Activated CD4-positive, alpha-beta T cell treated with anti-CD3 and anti-CD28 coated beads, Interleukin-2, amount 50 U/mL, for 24 hours (primary cell): ENCODE results near the gene TEPSIN.
"Not testable (repeated sequence)": the region's sequence is repeated elsewhere in the genome, so short reads cannot be mapped to it uniquely, and the experiment has no call there.

ENCODE experiments used
- DNase-seq, 2 donors: peaks; one replicate each; pipeline ENCODE4 v3.0.0-alpha.2; 2020; ENCODE audit warnings: low read depth in 1 of 2, low spot score in 1 of 2

The TEPSIN gene

DNA sequence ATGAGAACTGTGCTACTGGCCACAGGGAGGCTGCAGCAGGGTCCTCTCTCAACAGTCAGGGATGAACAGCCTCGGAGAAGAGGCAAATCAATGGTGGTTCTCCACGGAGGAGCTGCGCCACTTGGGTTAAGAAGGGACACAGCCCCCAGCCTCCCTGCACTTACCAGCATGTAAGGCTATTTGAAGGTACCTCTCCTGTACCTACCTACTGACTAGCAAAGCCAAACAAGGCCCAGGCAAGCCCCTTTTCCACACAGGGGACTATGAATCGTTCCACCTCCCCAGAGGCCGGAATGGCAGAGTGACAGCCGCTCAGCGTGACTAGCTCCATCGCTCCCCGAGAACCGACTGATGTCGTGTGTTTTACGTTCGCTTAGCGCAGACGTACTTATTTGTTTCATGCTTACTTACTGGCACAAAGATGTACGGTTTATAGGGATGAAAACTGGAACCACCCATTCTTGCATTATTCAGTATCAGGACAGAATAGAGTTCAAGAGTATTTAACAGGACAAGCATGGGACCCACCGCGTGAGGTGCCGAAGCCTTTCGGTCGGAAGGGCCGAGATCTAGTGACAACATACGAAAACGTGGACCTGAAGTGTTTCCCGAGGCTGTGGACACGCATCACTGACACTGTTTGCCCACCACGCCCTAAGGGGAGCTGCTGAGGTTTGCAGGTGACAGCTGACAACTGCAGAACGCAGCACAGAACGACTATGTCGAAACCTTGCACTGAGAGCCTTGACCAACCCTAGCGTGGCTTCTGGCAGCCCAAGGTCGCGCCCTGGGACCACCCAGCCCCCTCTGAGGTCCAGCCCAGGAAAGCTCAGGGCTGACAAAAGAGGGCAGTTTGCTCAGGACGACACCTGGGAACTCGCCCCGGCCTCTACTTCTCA lies 1.0 kb downstream of the TEPSIN start:
- DNase-seq = no peak

DNA sequence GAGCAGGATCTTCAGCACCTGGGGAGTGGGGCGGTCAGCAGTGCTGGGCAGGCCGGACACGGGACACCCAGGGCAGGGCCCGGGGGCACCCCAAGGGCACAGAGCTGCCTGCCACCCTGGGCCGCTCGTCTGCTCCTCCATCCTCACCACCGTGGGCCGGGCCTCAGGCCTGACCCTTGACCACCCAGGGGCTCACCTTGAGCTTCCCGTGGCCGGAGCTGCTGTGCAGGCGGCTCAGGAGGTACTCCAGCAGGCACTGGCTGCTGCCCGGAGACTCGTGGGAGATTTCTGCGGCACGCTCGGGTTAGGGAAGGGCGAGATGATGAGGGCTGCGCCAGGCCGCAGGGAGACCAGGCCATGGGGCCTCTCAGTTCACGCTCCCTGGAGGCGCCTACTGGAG lies 2.1 kb downstream of the TEPSIN start:
- no peak for DNase-seq

DNA sequence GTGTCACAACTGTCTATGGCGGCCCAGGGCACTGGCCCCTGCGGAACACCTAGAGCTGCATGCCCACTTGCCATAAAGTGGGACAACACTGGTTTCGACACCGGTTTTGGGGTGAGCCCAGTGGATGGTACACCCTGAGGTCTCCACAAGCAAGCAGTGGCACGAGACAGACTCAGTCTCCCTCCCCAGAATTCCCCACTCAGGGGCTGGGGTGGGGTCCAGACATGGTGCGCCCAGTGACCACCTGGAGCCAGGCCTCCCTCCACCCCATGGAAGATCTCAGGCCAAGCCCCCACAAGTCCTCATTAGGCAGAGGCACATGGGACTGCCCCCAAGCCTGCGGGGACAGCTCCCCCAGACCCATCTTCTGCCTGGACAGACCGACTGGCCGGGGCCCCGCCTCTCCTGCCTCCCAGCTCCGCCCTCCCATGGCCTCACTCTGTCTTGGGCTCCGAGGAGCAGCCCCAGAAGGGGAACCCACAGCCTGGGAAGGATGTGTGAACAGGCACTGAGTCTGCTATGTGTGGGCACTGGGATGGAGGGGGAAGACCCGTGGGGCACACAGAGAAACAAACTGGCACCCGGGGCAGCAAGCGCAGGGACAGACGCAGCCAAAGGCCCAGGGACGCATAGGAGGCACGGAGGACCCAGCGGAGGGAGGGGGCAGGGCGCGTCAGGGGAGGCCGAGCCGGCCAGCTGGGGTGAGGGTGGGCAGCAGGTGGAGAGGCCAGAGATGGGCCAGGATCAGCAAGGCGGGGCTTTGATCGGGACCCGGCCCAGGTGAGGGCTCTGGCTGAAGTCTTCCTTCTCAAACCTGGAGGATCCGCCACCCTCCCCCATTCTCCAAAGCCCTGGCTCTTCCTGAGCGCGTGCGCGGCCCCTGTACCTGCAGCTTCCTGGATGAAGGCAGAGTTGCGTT lies 2.8 kb downstream of the TEPSIN start:
- no peak for DNase-seq

DNA sequence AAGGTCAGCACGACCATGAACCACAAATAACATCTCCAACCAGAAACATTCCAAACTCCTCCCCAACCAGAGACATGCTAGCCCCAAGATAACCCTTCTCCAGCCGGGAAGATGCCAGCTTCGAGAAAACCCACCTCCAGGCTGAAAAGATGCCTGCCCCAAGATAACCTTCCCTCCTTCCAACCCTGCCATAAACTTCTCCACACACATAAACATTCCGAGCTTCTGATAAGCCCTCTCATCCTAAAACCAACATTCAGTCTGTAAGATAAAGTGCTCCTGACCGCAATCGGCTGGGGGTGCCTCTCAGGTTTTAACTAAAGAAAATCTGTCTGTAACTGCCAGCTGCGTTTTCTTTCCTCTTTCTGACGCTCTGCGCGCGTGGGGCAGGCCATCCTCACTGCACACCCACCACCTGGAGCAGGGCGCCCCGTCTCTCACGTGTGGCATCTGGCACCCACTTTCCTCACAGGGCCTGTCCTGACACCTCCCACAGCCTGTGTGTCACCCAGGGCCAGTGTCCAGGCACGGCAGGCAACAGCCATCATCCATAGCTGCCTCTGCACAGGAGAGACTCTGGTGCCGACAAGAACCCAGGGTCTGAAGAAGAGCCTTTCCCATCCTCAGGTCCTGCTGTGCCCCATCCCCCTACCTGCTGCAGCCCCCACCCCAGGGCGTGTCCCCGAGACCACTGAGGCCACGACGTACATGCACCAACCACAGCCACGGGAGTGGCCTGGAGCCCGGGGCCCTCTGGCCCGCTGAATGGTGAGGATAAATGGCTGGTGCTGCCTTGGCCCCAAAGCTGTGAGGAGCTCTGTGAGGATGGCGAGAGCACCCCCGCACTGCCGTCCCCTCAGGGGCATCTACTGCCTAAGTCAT lies 3.7 kb downstream of the TEPSIN start:
- DNase-seq = no peak

DNA sequence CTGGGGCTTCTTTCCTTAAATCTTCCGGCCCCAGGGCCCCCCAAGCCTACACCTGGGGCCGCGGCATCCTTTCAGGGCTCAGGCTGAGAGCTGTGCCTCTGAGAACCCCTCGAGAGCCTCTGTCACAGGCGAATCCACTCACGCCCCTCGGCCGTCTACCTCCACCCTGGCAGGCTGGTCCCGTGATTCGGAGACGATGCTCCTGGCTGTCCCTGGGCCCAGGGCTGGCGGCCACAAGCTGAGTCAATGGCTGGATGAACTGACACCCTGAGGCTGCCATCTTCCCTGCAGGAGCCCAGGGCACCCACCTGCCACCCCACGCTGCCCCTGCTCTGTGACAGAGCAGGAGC lies 4.4 kb downstream of the TEPSIN start:
- DNase-seq = no peak

DNA sequence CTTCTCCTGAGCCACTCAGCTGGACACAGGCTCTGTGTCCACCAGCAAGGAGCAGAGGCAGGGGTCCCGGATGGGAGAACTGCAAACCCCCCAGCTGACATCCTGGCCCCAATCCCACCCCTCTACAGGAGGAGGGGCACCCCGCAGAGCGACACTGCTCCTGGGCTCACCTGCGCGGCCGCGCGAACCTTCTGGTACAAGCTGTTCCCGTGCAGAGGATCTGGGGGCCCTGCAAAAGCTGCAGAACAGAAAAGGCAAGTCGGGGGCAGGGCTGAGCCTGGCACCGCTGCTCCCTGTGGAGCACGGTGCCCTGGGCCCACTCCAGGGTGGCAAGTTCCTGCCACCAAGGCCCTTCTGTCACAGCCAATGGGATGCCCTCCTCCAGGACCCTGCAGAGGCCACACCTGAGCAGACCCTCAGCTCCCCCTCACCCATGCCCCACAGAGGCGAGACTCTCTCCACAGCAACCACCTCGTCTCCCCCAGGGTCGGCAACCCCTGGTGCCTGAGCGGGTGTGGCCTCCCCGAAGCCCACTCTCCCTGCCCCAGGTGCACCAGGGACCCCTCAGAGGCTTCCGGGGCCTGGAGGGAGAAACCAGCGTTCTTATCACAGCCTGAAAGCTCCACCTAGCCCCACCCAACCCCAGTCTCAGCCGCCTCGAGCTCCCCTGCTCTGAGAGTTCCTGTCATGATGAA lies 4.9 kb downstream of the TEPSIN start:
- DNase-seq = no peak

DNA sequence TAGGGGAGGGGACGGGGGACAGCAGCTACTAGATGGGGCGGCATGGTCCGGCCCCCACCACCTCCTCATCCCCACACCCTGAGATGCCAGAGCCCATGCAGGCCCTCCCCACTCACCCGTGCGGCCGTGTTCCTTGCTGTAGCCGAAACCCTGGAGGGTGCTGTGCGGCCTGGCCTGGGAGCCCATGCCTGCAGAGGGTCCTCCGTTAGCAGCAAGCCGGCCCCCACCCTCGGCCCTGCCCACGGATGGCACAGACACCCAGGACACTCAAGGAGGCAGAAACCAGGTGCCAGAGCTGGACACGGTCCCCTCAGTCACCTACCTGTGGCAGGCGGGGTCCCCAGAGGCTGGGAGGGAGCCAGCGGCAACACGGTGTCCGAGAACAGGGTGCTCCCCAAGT lies 5.5 kb downstream of the TEPSIN start:
- no peak for DNase-seq

DNA sequence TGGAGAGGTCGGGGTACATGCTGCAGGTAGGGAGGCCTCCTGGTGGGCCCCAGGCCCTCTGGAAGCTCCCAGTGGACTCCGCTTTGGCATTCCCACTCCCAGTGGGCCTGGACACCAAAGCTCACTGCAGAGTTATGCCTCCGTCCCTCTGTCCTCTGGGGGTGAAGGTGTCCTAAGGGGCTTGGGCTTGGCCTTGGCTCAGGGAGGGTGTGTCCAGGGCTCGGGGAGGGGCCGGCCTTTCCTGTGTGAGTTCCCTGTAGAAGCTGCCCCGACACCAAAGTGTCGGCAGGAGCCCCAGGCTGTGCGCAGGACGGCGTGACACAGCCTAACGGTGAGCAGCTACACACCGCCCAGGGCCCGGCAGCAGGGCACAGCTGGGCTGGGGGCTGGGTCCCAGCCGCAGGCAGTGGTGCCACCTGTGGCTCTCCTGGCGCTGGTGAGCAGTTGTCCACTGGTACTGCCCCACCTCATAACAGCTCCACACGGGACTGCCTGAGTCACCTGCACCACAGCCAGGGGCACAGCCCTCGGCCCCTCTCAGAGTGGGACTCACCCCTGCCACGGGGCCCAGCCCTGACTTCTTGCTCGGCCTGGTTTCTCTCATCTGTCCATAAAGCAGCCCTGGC lies 6.1 kb downstream of the TEPSIN start:
- no peak for DNase-seq

DNA sequence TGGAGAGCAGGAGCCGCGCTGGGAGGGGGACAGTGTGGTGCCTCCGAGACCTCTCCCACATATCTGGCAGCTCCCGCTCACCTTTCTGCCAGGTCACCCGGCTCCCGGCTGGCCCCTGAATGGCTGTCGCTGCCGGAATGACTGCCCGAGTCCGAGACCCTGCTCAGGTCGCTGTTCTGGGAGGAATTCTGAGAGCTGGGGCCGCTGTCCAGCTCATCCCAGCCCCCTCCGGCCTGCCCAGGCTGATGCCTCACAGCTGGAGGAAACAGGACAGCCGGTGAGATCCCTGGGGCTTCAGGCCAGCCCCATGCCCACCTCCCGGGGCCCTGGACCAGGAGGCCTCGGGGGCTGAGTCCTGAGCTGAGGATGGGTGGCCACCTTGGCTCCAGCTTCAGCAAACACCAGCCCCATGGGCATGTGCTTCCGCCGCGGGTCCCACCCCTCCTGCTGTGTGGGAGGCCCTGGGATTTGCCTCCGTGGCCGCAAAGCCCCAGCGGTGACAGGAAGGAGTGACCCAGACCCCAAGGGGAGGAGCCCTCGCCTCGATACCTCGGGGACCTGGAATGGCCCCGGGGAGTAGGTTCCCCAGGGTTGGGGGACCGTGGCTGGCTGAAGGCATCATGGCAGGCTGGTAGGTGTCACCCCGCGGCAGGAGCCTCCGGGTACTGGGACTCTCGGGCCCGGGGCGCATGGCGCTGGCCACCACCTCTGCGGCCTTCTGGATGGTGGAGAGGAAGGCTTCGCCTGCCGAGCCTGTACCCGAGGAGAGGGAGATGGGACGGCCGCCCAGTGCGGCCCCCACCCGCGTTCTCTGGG lies 6.9 kb downstream of the TEPSIN start:
- no peak for DNase-seq

DNA sequence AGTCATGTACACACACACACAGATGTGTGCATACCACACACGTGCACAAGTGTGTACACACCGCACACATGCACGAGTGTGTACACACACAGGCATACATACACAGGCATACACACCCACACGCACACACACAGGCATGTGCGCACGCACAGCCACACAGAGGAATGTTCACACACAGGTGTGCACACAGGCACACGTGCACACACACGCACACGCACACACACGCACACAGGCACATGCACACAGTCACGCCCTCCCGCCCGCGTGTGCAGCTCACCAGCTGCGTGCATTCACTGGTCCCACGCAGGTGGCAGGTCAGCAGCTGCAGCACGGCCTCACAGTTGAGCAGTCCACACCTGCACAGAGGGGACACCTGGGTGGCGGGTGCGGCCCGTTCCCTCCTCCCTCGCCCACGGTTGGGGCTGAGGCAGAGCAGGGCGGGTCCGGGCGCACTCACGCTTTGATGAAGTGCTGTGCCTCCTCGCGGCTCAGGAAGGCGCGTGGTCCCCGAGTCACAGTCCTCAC lies 7.7 kb downstream of the TEPSIN start:
- DNase-seq = no peak

DNA sequence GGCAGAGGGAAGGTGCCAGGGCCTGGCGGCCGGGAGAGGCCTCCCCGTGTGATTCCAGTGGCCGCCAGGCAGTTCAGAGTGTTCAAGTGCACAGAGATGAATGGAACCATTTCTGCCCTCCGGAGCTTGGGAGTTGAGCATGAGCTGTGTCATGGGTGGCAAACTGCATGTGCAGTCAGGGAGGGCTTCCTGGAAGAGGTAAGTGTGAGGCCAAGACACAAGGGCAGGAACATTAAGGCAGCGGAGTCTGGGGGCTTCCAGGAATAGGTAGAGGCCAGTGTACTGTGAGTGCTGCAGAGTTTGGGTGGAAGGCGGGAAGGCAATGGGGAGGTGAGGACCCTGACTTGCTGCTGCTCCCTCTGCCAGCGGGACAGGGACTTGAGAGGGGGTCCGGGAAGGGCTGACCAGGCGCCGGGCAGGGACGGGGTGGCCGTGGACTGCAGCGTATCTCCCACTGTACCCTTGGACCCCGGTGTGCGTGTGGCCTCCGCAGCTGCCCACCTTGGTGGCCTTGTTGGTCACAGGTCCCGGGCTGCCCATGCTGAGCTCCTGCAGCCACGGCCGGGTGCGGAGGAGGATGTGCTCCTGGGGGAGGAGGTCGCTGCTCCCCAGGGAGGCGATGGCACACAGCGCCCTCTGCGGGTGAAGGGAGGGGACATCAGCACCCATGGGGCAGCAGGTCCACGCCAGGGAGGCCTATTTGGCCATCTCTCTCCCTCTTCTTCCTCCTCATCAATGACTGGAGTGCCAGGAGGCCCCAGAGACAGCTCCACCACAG lies 8.6 kb downstream of the TEPSIN start:
- no peak for DNase-seq

DNA sequence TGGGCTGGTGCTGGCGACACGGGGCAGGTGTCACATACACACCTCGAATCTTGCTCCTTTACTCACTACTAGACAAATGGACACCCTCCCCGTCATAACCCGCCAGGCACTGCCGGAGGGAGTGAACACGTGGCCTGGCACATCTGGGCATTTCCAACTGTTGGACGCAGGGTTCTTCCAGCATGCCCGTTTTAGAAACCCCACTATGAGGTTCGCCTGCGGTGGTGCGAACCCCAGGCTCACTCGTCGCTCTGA lies 9.3 kb downstream of the TEPSIN start:
- DNase-seq = no peak

DNA sequence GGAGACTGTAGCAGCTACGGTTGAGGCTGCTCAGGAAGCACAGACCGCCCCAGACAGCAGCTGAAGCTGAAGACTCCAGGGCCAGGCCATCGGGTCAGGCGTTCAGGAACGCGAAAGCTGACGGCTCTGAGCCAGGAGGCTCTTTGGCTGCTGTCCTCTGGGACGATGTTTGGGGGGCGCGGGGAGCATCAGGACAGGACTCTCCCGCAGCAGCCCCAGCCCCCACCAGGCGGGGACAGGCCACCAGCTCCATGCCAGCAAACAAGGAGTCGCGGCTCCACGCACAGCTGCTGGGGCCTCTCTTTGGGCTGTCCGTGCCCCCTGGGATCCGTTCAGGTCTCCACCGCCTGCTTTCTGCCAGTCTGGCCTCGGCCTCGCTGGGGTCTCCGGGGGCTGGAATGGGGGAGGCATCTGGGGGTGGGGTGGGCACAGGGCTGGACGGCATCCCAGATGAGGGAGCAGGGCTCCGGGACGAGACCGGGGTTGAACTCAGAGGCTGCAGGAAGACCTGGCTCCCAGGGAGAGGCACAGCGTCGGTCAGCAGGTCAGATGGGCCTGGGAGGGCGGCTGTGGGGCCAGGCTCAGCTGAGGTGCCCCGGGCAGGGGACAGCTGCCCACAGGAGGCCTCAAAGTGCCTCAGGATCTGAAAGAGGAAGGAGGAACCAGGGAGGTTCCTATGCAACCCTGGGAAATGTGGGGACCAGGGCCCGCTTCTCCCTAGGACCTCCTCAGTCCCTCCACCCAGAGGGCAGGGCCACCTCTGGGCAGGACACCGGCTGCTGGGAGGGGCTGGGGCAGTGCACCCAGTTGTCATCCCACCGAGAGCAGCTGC lies 9.8 kb downstream of the TEPSIN start:
- DNase-seq = no peak

DNA sequence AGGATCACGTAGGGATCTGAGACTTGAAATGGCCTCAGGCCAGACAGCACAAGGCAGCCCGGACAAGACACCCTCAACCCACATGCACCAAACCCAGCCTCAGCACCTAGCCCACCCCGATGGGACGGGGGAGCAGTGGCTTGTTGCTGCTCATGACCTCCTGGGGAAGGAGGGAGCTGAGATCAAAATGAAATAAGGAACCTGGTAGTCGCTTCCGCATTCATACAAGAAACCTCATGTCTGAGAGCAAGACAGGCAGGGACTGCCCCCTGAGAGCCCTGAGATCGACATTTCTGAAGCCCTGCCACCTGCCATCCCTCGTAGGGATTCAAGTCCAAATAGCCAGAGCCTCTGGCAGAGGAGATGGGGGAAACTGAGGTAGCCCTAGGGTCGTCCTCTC lies 10.4 kb downstream of the TEPSIN start:
- DNase-seq = no peak

DNA sequence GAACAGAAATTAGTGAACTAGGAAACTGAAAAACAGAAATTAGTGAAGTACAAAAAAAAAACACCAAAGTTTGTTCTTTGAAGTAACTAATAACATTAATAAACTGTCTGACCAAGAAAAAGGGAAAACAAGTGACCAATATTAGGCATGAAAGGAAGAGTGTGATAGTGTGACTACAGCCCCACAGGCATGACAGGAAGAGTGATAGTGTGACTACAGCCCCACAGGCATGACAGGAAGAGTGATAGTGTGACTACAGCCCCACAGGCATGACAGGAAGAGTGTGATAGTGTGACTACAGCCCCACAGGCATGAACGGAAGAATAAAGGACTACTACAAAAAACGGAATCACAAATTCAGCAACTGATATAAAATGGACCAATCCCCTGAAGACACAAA lies 11.2 kb downstream of the TEPSIN start:
- not testable (repeated sequence) for DNase-seq

DNA sequence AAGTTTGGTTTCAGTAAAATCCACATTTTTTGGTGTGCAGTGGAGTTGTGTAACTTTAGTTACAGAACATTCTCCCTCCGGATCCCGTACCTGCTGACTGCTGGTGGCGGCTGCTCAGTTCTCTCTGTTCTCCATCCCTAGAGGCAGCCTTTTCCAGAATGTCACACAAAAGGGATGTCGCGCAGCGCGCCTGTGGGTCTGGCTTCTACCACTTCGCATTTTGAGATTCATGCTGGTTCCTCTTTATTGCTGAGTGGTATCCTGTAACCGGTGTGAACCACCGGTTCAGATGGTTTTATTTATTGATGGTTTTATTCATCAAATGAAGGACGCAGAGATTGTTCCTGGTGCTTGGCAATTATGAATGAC lies 15.1 kb downstream of the TEPSIN start:
- DNase-seq = no peak

DNA sequence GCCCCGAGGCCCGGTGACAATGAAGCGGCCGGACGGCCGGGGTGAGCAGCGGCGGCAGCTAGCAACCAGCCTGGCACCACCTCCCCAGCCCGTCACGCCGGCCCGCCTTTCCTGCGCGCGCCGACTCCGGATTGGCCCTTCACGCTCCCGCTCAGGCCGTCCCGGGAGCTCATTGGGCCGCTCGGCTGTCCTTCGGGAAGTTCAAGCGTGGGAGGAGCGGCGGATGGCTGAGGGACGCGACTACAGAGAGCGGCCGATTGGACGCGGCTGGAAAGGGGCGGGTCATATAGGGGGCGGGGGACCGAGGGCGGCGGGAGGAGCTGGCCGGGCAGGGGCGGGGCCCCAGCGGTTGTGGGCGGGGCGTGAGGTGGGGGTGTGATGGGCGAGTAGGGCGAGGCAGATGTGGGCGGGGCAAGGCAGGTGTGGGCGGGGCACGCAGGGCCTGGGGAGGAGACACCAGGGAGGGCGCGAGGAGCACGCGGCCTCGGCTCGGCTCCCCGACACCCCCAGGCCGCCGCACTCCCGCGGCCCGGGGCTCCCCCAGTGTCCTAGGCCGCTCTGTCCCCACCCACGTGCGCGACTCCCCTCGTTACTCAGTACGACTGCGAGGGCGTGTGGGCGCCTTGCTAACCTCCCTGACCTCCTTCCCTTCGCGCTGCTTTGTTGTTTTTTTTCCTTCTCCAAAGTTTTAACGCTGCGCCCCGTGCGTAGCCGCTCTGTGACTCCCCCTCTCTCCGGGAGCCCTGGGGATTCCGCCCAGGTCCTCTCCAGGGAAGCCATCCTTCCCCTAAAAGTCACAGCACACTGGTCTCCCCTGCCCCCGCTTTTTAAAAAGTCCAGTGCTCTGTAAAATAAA lies 15.7 kb downstream of the TEPSIN start, which contains the start of gene CEP131:
CEP131 (minus strand) TSS at position 60 of the 856 bp plus-strand sequence. CDS start 2,909 bp downstream, outside the sequence.
- peak; percentile 99 to 100 for DNase-seq
